HG02610 (cell line): ENCODE results near the gene ABCC6.
"Not testable (repeated sequence)": the region's sequence is repeated elsewhere in the genome, so short reads cannot be mapped to it uniquely, and the experiment has no call there.

Experiments
- ATAC-seq: cut with Tn5 transposase; IDR thresholded peaks from one replicate; pipeline ENCODE4 v1.9.1; 2021; ENCODE audit warnings: mild to moderate bottlenecking, moderate library complexity; ENCODE audit not compliant: unreplicated experiment

ABCC6 gene

GRCh38 chr16:16163571-16163970, 59.7 kb downstream of the ABCC6 start:
- no peak for ATAC-seq

- ATAC-seq = no peak
Measured at GRCh38 chr16:16163109-16163508, 60.2 kb downstream of the ABCC6 start.

DNA sequence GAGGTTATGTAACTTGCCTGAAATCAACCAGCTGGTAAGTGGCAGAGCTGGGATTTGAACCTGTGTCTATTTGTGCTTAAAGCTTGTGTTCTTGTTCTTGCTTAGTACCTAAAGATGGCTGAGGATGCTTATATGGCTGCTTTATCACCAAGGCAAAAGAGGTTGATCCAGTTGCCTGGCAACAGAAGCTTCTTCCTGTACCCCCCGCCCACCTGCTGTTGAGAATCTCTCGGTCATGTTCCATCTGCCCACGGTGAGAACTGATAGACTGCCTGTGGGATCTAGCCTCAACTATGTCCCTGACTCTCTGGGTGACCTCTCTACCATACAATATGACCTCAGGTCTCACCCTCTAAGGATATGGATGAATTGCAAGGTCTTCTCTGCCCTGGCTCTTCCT, 60.7 kb downstream of the ABCC6 start:
- no peak for ATAC-seq

DNA sequence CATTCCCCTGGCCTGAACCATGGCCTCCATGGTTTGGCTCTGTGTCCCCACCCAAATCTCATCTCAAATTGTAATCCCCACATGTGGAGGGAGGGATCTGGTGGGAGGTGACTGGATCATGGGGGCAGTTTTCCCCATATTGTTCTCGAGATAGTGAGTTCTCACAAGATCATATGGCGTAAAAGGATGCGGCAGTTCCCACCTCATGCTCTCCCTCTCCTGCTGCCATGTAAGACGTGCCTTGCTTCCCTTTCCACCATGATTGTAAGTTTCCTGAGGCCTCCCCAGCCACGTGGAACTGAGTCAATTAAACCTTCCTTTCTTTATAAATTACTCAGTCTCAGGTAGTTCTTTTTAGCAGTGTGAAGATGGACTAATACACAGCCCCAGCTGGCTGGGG, 61.5 kb downstream of the ABCC6 start:
- not testable (repeated sequence) for ATAC-seq

DNA sequence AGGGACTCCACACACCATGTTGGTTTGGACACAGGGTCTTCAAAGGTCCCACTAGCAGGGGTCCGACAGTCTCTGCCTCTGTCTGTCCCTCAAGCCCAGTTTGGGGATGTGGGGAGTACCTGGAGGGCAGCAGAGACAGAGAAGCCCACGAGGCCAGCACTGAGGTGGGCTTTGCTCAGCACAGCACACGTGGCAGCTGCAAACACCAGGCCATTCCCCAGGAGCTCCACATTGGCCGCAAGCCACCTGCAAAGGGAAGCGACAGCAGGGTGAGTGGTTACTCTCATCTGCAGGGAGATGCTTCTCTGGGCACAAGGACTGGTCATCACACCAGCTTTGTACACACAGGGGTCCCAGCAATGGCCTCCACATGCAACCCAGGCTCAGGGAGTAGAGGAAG, 62.0 kb downstream of the ABCC6 start:
- no peak for ATAC-seq

DNA sequence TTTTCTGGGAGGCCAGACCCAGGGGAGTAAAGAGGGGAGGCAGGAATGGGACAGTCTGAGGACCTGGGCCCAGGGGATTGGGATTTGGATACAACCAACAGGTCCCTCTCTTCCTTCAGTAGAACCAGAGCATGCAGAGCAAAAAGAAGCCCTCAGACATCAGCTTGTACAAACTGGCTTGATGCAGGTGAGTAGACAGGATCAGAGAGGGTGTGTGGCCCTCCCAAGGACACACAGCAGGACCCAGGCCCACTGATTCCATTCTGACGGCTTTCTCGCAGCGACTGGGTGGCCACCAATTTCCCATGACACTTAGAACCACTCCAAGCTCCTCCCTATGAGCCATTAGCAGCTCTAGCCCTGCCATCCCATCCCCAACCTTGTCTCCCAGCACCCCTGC, 63.6 kb downstream of the ABCC6 start:
- no peak for ATAC-seq

DNA sequence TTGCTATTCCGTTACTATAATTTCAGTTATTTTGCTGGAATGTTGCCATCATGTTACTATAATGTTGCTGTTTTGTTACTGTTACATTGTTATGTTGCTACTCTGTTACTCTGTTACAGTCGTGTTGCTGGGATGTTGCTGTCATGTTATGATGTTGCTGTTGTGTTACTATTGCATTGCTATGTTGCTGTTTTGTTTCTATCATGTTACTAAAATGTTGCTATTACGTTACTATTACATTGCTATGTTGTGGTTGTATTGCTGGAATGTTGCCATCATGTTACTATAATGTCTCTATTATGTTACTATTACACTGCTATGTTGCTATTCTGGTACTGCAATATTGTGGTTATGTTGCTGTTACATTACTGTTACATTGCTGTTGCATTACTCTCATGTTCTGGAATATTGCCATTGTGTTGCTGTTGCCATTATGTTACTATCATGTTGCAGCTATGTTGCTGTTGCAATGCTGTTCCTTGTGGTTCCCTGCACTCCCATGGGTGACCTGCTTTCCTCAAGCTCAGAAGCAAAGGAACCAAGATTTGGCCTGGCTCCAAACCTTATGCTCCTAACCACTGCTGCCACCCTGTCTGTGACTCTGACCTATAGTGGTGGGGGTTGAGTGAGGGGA, 64.4 kb downstream of the ABCC6 start:
- ATAC-seq = no peak

GRCh38 chr16:16158082-16158658, 65.1 kb downstream of the ABCC6 start:
- no peak for ATAC-seq

DNA sequence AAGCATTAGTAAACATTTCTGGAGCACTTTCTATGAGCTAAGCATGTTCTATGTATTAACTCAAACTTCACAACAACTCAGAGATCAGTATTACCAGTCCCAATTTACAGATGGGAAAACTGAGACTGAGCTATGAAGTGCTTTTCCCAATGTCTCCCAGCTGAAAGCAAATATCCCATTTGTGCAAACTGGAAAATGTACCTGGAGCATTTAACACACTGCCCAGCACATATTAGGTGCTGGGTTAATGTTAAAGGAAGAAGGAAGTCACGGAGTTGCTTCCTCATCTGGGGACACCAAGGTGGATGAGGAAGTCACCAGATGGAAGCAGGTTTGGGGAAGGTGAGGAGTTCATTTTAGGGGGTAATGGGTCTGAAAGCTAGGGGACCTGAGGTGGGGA, 66.1 kb downstream of the ABCC6 start:
- ATAC-seq = no peak

- no peak for ATAC-seq
Measured at GRCh38 chr16:16155234-16155633, 68.1 kb downstream of the ABCC6 start.

DNA sequence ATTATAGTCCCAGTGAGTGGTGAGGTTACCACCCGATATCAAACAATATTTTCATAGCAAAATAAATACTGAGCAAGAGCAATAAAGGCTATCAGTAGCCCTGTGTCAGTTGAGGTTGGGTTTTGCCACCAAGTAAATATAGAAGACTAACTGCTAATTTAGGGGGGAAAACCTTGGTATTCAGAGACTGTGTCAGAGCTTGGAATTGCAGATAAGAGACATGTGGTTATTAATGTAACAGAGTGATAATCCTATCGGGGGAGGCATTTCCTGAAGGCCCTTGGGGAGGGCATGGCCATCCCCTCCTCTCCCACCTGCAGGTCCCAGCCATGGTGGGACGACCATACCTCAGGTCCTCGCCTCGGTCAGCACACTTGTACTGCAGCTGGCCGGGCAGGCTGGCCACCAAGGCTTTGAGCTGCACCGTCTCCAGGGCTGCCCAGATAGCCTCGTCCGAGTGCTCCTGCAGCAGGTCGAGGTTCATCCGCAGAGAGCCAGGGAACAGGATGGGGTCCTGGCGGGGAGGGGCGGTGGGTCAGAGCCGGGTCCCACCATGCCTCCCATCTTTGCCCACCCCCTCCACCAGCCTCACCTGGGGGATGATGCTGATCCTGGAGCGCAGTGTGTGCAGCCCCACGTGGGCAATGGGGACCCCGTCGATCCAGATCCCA, 68.9 kb downstream of the ABCC6 start:
- no peak for ATAC-seq

DNA sequence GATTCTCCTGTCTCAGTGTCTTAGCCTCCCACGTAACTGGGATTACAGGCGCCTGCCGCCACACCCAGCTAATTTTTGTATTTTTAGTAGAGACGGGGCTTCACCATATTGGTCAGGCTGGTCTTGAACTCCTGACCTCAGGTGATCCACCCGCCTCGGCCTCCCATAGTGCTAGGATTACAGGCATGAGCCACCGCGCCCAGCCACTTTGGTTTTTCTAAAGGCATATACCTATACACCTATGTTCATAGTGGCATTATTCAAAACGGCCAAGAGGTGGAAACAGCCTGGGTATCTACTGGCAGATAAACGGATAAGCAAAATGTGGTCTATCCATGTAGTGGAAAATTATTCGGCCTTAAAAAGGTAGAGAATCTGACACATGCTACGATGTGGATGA, 70.3 kb downstream of the ABCC6 start:
- ATAC-seq = not testable (repeated sequence)

- no peak for ATAC-seq
Measured at GRCh38 chr16:16151315-16151714, 72.0 kb downstream of the ABCC6 start.

DNA sequence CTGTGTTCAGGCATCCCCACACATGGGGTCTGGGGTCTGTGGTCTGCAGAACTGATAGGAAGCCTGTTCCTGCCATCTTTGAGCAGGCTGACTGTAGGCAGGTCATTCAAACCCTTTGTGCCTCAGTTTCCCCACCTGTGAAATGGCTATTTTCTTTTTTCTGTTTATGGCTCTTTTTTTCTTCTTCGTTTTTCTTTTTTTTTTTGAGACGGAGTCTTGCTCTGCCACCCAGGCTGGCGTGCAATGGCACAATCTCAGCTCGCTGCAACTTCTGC, 72.5 kb downstream of the ABCC6 start:
- no peak for ATAC-seq

GRCh38 chr16:16150117-16150877, 73.0 kb downstream of the ABCC6 start:
- ATAC-seq = no peak

GRCh38 chr16:16149710-16150116, 73.6 kb downstream of the ABCC6 start:
- no peak for ATAC-seq

DNA sequence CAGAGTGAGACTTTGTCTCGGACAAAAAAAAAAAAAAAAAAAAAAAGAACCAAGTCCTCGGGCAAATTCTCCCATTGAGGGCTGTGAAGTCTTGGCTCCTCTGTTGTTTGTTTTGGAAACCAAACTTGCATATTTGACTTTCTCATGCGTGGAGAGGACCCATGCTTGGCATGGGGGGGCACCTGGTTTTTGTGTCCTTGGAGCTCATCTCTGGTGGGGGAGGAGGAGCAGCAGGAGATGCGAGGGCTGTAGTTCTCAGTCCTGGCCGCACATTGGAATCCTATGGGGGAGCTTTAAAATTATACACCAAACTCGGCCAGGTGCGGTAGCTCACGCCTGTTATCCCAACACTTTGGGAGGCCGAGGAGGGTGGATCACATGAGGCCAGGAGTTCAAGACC, 74.5 kb downstream of the ABCC6 start:
- ATAC-seq = no peak

DNA sequence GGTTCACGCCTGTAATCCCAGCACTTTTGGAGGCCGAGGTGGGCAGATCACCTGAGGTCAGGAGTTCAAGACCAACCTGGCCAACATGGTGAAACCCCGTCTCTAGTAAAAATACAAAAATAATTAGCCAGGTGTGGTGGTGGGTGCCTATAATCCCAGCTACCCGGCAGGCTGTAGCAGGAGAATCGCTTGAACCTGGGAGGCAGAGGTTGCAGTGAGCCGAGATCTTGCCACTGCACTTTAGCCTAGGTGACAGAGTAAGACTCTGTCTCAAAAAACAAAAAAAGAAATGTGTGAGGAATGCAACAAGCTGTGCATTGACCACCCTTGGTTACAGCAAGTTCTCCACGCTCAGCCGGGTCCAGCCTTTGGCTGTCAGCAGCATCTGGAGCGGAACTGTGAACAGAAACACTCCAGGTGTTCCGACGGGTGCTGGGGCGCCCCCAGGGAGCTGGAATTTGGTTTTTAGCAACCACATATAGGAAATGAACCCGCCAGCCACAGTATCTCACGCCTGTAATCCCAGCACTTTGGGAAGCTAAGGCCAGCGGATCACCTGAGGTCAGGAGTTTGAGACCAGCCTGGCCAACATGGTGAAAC, 75.2 kb downstream of the ABCC6 start:
- not testable (repeated sequence) for ATAC-seq

DNA sequence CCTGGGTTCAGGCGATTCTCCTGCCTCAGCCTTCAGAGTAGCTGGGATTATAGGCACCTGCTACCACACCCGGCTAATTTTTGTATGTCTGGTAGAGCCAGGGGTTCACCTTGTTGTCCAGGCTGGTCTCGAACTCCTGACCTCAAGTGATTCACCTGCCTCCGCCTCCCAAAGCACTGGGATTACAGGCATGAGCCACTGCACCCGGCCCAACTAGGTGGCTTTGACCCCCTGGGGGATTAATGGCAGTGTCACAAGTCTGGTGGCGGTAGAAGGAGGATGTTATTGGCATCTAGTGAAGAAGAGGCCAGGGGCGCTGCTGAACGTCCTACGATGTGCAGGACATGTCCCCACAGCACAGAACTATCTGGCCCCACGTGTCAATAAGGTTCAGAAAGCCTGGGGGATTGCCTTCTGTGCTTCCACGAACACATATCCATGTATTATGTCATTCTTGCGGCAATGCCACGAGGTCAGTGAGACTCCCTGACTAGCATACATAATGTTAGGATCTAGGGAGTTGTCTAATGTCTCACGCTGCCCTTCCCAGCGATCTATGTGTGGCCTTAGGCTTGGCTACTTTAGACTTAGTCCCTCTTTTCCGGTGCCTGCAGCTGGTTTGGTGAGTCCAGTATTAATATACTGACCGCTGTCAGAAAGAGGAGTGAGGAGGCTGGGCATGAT, 75.8 kb downstream of the ABCC6 start:
- ATAC-seq = no peak

DNA sequence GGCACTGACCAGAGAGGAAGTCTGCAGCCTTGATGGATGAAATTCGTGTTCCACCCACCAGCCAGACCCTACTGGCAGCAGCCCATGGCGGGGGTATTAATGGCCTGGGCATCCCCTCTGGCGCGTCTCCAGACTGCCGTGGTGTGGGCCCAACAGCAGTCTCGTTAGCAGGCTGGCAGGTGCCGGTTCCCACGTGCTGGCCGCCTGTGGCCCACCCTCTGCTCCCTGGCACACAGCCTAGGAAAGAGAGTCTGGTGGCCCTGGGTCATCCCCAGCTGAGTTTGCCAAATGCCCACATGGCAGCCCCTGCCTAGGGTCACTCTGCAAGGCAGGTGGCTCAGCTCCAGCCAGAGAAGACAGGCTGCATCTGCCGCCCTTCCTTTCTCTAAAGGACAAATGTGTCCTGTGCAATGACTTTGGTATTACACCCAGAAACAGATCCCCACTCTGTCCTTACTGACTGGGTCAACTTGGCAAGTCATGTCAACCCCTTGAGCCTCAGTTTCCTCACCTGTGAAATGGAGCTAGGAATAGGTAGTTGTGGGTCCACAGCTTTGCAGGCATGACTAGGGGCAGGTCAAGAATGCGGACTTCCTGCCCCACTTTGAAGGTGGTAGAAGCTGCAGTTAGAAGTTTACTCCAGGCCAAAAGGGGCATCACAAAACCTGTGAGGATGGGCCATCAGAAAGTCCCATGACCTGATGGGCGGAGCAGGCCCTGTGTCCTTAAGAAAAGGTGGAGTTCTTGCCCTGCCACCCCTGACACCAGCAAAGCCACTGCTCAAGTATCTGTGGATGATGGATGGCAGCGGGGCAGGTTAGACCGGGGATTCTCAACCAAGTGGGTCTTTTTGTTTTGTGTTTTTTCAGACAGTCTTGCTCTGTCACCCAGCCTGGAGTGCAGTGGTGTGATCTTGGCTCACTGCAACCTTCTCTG, 76.6 kb downstream of the ABCC6 start:
- no peak for ATAC-seq
